Skin of body (tissue), 2 donors: Measurements from ENCODE around the gene HM13. TPM values are rescaled to one million over a fixed set of nuclear protein-coding genes. Genes with fewer than 3 reads are reported as not detected.
"Not testable (repeated sequence)": the region's sequence is repeated elsewhere in the genome, so short reads cannot be mapped to it uniquely, and the experiment has no call there.

ENCODE experiments used
- DNase-seq: peaks from one replicate; lab custom pipeline; 2025; lab: John Stamatoyannopoulos, UW
- total RNA-seq: library from RNA; depleted of rRNA; stranded (reverse); fragments of >200 nt; gene quantifications from one replicate; pipeline ENCODE4 v1.2.3, GENCODE V29; 2014

The HM13 gene
- total RNA-seq, 1 donor from 2014 or later: 41.1 TPM

- no peak for DNase-seq
Observed at GRCh38 chr20:31587545-31588389, 73.5 kb downstream of the HM13 start.

- no peak for DNase-seq
Observed at GRCh38 chr20:31590717-31591225, 76.5 kb downstream of the HM13 start.

GRCh38 chr20:31593221-31594001 is 79.2 kb downstream of the HM13 start:
- DNase-seq: no peak

- no peak for DNase-seq
Observed at GRCh38 chr20:31594002-31594557, 79.8 kb downstream of the HM13 start.

- DNase-seq: no peak
Observed at GRCh38 chr20:31594558-31595379, 80.5 kb downstream of the HM13 start.

- DNase-seq: no peak
Observed at GRCh38 chr20:31595380-31595653, 81.1 kb downstream of the HM13 start.

- DNase-seq: peak; percentile 83
Observed at GRCh38 chr20:31595654-31596411, 81.6 kb downstream of the HM13 start.

GRCh38 chr20:31596412-31596715 is 82.1 kb downstream of the HM13 start:
- not testable (repeated sequence) for DNase-seq

GRCh38 chr20:31596831-31597480 is 82.7 kb downstream of the HM13 start:
- no peak for DNase-seq

GRCh38 chr20:31597481-31597855 is 83.2 kb downstream of the HM13 start:
- no peak for DNase-seq

- no peak for DNase-seq
Observed at GRCh38 chr20:31602431-31602778, 88.2 kb downstream of the HM13 start.

GRCh38 chr20:31602779-31603441 is 88.7 kb downstream of the HM13 start:
- DNase-seq: no peak

- DNase-seq: peak; percentile 89
Observed at GRCh38 chr20:31603822-31604566, 89.8 kb downstream of the HM13 start.

GRCh38 chr20:31604567-31605030 is 90.4 kb downstream of the HM13 start:
- no peak for DNase-seq

- DNase-seq: peak; percentile 94
Observed at GRCh38 chr20:31605031-31605901, 91.0 kb downstream of the HM13 start, which contains the start of gene ID1. Gene ID1 (plus strand): TSS chr20:31605289. CDS start chr20:31605388, 99 bp downstream.

GRCh38 chr20:31605902-31606803 is 91.9 kb downstream of the HM13 start:
- DNase-seq: no peak
